SU-DHL-6 (cell line): Measurements from ENCODE around the gene PHACTR3.

Experiments
- CTCF ChIP-seq: fragments of 200-600 bp; sonication (generic); IDR thresholded peaks from one replicate; pipeline ENCODE4 v1.5.1; 2017; ENCODE audit warnings: antibody characterized with exemption, mild to moderate bottlenecking, low read length, moderate library complexity; ENCODE audit not compliant: insufficient read depth, poor library complexity, severe bottlenecking
- EZH2phosphoT487 ChIP-seq: fragments of 200-600 bp; sonication (generic), shearing (Covaris generic); conservative IDR thresholded peaks from 2 replicates; pipeline ENCODE4 v1.6.1; 2018; ENCODE audit warnings: mild to moderate bottlenecking, antibody characterized with exemption, low read length, moderate library complexity, mixed read lengths

DNA sequence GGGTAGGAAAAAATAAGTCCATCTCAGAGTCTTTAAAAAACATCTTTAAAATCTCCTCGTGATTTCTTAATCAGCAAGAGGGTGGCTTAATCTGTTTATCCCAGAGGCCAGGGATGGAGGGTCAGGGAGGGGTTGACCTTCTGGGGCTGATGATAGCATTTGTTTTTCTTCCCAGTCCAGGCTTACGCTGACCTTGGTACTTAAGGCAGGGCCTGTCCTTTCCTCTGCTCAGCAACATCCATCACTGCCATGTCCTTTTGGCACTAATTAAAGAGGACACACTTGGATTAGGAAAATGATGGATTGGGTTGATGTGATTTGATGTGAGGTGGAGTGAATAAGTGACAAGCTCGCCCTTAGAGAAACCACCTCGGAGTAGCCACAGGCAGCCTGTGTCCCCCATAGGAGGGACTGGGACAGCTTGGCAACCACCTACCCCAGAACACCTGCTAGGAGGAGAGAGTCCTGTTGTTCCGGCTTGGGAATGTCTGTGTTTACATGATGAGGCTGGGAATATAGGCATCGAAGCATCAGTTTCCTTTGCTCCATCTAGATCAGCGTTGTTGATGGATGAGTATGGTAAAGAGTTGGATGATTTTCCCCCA is 44.2 kb downstream of the PHACTR3 start:
- no peak for TF ChIP-seq CTCF
- TF ChIP-seq EZH2phosphoT487: no peak
